Stimulated activated CD8-positive, alpha-beta memory T cell treated with anti-CD3 and anti-CD28 coated beads, Interleukin-12 subunit alpha, Interleukin-12 subunit beta, amount 100 ng/mL, for 24 hours (primary cell): ENCODE results near the gene DEAF1.

ENCODE experiments used
- DNase-seq: peaks from one replicate; pipeline ENCODE4 v3.0.0-alpha.2; 2020; ENCODE audit errors: extremely low read depth

Gene DEAF1

GRCh38 chr11:612201-612960, 82.6 kb downstream of the DEAF1 start:
- no peak for DNase-seq

GRCh38 chr11:611001-611996, 83.7 kb downstream of the DEAF1 start:
- DNase-seq, result no peak

DNA sequence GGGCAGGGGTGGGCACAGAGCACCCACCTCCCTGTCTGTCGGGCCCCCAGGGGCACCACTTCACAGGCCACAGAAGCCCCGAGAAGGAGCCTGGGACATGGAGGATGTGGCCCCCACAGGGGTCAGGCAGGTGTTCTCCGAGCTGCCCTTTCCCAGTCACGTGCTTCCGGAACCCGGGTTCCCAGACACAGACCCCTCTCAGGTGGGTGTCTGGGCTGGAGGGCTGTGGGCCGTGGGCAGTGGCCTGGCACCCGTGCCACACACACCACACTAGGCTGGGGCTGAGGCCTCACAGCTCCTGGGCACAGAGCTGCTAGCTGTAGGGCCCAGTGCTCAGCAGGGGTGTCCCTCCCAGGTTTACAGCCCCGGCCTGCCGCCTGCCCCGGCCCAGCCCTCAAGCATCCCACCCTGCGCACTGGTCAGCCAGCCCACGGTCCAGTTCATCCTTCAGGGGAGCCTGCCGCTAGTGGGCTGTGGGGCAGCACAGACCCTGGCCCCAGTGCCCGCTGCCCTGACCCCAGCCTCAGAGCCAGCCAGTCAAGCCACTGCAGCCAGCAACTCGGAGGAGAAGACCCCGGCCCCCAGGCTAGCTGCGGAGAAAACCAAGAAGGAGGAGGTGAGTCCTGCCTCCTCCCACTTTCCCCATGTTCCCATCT, 84.7 kb downstream of the DEAF1 start:
- no peak for DNase-seq

GRCh38 chr11:609341-609811, 85.6 kb downstream of the DEAF1 start:
- DNase-seq, result no peak

GRCh38 chr11:608791-609251, 86.2 kb downstream of the DEAF1 start:
- DNase-seq, result no peak

DNA sequence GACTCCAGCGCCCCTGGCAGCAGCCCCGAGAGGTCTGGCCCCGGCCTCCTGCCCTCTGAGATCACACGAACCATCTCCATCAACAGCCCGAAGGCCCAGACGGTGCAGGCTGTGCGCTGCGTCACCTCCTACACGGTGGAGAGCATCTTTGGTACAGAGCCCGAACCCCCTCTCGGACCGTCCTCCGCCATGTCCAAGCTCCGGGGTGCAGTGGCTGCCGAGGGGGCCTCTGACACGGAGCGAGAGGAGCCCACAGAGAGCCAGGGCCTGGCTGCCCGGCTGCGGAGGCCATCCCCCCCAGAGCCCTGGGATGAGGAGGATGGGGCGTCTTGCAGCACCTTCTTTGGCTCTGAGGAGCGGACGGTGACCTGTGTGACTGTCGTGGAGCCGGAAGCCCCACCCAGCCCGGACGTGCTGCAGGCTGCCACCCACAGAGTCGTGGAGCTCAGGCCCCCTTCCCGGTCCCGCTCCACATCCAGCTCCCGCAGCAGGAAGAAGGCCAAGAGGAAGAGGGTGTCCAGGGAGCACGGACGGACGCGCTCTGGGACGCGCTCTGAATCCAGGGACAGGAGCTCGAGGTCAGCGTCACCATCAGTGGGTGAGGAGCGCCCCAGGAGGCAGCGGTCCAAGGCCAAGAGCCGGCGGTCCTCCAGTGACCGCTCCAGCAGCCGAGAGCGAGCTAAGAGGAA, 86.9 kb downstream of the DEAF1 start:
- DNase-seq, result no peak

- no peak for DNase-seq
Observed at GRCh38 chr11:607020-607780, 87.8 kb downstream of the DEAF1 start.

DNA sequence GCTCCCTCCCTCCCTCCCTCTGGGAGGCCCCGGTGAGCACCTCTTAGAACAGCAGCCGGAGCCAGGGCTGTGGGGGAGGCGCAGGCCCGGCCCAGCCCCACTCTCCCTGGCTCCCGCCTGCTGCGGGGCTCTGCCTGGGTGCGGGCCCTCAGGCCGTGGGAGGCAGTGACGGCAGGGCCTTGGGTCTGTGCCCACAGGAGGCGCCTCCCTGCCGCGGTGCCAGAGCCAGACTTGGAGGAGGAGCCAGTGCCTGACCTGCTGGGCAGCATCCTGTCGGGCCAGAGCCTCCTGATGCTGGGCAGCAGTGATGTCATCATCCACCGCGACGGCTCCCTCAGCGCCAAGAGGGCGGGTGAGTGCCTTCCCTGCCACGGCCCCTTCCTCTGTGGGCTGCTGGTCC, 88.8 kb downstream of the DEAF1 start:
- no peak for DNase-seq

DNA sequence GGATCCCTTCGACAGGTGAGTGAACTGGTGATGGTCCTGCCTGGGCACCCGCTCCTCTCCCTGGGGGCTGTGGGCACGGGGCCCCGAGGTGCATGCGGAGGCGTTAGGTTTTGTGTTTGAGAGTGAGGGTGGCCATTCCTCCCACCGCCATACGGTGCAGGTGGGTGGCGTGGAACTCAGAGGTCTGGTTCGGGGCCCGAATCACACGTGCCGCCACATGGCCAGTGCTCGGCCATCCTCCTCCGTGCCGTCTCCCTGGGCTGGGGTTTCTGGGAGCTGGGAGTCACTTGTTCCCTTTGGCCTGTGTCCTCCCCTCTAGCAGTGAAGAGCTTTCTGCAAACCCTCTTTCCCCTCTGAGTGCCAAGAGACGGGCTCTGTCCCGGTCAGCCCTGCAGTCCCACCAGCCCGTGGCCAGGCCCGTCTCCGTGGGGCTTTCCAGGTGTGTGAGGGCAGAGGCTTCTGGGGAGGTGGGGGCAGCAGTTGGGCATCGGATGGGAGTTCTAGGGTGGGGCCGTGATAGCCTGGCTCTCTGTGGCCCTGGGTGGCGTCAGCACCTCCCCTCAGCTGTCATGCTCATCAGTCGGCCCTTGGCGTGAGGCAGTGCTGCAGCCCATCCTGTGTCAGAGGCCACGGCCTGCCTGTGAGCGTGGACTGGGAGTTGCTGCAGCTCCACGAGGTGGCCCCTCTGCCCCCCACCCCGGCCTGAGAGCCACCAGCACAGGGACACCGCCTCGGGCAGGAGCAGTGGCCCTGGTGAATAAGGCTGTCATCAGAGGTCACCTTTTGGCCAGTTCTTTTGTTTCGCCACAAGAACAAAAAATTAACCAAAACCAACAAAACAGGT, 89.5 kb downstream of the DEAF1 start:
- no peak for DNase-seq

DNA sequence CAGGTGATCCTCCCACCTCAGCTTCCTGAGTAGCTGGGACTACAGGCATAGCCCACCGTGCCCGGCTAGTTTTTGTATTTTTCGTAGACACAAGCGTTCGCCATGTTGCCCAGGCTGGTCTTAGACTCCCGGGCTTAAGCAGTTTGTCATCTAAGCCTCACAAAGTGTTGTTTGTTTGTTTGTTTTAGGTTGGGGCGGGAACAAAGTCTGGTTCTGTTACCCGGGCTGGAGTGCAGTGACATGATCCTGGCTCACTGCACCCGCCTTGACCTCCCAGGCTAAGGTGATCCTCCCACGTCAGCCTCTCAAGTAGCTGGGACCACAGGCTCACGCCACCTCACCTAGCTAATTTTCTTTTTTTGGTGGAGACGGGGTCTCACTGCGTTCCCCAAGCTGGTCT, 91.9 kb downstream of the DEAF1 start:
- DNase-seq, result no peak

- DNase-seq, result no peak
Observed at GRCh38 chr11:601573-602245, 93.3 kb downstream of the DEAF1 start.

- no peak for DNase-seq
Observed at GRCh38 chr11:598005-598680, 96.9 kb downstream of the DEAF1 start.

DNA sequence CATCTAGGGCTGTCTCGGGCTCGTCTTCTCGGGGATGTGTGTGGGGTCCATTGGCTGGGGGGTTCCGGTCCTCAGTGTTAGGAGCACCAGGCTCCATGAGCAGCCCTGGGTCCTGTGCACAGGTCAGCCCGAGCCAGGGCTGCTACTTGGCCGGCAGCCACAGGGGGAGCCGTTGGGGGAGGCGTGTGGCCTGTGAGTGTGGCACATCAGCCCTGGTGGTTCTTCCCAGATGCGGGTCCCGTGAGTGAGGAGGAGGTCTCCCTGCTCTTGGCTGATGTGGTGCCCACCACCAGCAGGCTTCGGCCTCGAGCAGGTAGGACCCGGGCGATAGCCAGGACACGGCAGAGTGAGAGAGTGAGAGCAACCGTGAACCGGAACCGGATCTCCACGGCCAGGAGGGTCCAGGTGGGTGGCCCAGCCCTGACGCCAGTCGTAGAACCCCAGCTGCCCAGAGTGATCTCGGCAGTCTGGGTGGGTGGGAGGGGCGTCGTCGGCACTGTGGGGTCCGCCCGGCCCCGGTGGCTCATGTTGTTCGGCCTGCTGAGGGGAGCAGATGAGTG, 97.8 kb downstream of the DEAF1 start:
- no peak for DNase-seq

- DNase-seq, result no peak
Observed at GRCh38 chr11:596374-596773, 98.6 kb downstream of the DEAF1 start.

GRCh38 chr11:595400-595799, 99.6 kb downstream of the DEAF1 start:
- DNase-seq, result no peak
